ENCODE results near the gene SLC51A.
"Not testable (repeated sequence)": the region's sequence is repeated elsewhere in the genome, so short reads cannot be mapped to it uniquely, and the experiment has no call there.

Gene SLC51A

GRCh38 chr3:196240424-196240823 is 24.1 kb downstream of the SLC51A start:
- DNase-seq (ENCODE audit: low spot score): no peak

- DNase-seq (ENCODE audit: low spot score): no peak
Measured at GRCh38 chr3:196241704-196242103, 25.4 kb downstream of the SLC51A start.

GRCh38 chr3:196244166-196244565 is 27.8 kb downstream of the SLC51A start:
- not testable (repeated sequence) for DNase-seq (ENCODE audit: low spot score)

GRCh38 chr3:196246612-196247308 is 30.4 kb downstream of the SLC51A start:
- DNase-seq (ENCODE audit: low spot score): no peak

- no peak for DNase-seq (ENCODE audit: low spot score)
Measured at GRCh38 chr3:196251918-196252317, 35.6 kb downstream of the SLC51A start.

- DNase-seq (ENCODE audit: low spot score): no peak
Measured at GRCh38 chr3:196254376-196255283, 38.3 kb downstream of the SLC51A start.

GRCh38 chr3:196255776-196256175 is 39.4 kb downstream of the SLC51A start:
- DNase-seq (ENCODE audit: low spot score): no peak

GRCh38 chr3:196260784-196261183 is 44.5 kb downstream of the SLC51A start:
- no peak for DNase-seq (ENCODE audit: low spot score)

GRCh38 chr3:196263819-196264218 is 47.5 kb downstream of the SLC51A start:
- no peak for DNase-seq (ENCODE audit: low spot score)

- DNase-seq (ENCODE audit: low spot score): peak; percentile 8
Measured at GRCh38 chr3:196268284-196269163, 52.2 kb downstream of the SLC51A start.

GRCh38 chr3:196270499-196270898 is 54.2 kb downstream of the SLC51A start:
- DNase-seq (ENCODE audit: low spot score): no peak

GRCh38 chr3:196272826-196273225 is 56.5 kb downstream of the SLC51A start:
- DNase-seq (ENCODE audit: low spot score): no peak

GRCh38 chr3:196273655-196274054 is 57.3 kb downstream of the SLC51A start:
- DNase-seq (ENCODE audit: low spot score): no peak

GRCh38 chr3:196274585-196274984 is 58.3 kb downstream of the SLC51A start:
- no peak for DNase-seq (ENCODE audit: low spot score)

- no peak for DNase-seq (ENCODE audit: low spot score)
Measured at GRCh38 chr3:196275126-196275525, 58.8 kb downstream of the SLC51A start.

- no peak for DNase-seq (ENCODE audit: low spot score)
Measured at GRCh38 chr3:196280689-196281440, 64.5 kb downstream of the SLC51A start.

- DNase-seq (ENCODE audit: low spot score): no peak
Measured at GRCh38 chr3:196281962-196282361, 65.6 kb downstream of the SLC51A start.
